H1 (cell line): Measurements from ENCODE around the gene ARHGEF39. TPM values are rescaled to one million over a fixed set of nuclear protein-coding genes. Genes with fewer than 3 reads are reported as not detected.

Experiments used
- ATF2 ChIP-seq: IDR thresholded peaks from 2 replicates; pipeline ENCODE4 v1.6.1; 2012; ENCODE audit warnings: low read length, inconsistent platforms
- ATF3 ChIP-seq: IDR thresholded peaks from 2 replicates; pipeline ENCODE4 v1.6.1; 2011; ENCODE audit warnings: low read depth, mild to moderate bottlenecking, low read length; ENCODE audit not compliant: insufficient read depth
- CHD7 ChIP-seq: fragments of 300-600 bp; sonication (generic); IDR thresholded peaks from 2 replicates; pipeline ENCODE4 v1.7.1; 2012; ENCODE audit warnings: low read length, moderate library complexity, mild to moderate bottlenecking, inconsistent platforms; ENCODE audit not compliant: insufficient replicate concordance
- KDM1A ChIP-seq: fragments of 200-600, 300-600 bp; sonication (generic); IDR thresholded peaks from 2 replicates; pipeline ENCODE4 v1.7.1; 2016; ENCODE audit warnings: mild to moderate bottlenecking, low read length, borderline replicate concordance
- SIN3A ChIP-seq, 2 experiments: IDR thresholded peaks in 1 of 2; conservative IDR thresholded peaks in 1 of 2; 2 replicates each; pipeline ENCODE4 v1.6.1; 2011 to 2012; ENCODE audit warnings: low read length in 2 of 2, improper control_type of control experiment in 1 of 2, low read depth in 1 of 2, mild to moderate bottlenecking in 1 of 2
- SP1 ChIP-seq: IDR thresholded peaks from 2 replicates; pipeline ENCODE4 v1.6.1; 2011; ENCODE audit warnings: low read depth, low read length
- polyA plus RNA-seq, 7 experiments: library from polyadenylated mRNA; depleted of rRNA in 3 of 7; stranded (reverse) in 5 of 7; unstranded in 2 of 7; fragments of >200 nt in 5 of 7; fragments of 200-250 nt in 2 of 7; gene quantifications; 1 replicate in 5 of 7; 2 replicates in 1 of 7; 4 replicates in 1 of 7; pipeline versions ENCODE4 v1.2.1 to v1.2.3, GENCODE V29; 2011 to 2013; ENCODE audit warnings: missing spikeins in 2 of 7, mixed read lengths in 2 of 7
- total RNA-seq: library from RNA; stranded (reverse); fragmentation: NEBNext Ultra II Directional; extraction: Animal tissue kit (Norgen Biotek cat#: 25700); gene quantifications from 2 replicates; pipeline ENCODE4 v1.2.1, GENCODE V29; 2021

ARHGEF39 gene
- total and polyA plus RNA-seq, 2 of the 8 experiments (the other 6 are each of a cell fraction or from before 2014, with no cell fraction given): 18.6 to 18.7 TPM

- TF ChIP-seq CHD7: no peak
- no peak for TF ChIP-seq ATF2
- TF ChIP-seq SIN3A (conservative IDR thresholded peaks at IDR 0.05 in 1 of 2, IDR thresholded peaks at IDR 0.05 in 1 of 2; ENCODE audit: low read depth in 1 of 2, low read length in 2 of 2): 0 out of 4 replicates have a peak, but pooled peaks have one; percentile 19 to 33
- TF ChIP-seq ATF3: no peak
- TF ChIP-seq KDM1A: no peak
- TF ChIP-seq SP1: no peak
Observed at GRCh38 chr9:35680331-35681105, 15.5 kb upstream of the ARHGEF39 start (continued).
